Hepatocyte (in vitro differentiated cells): ENCODE results near the gene KDM4E. TPM values are rescaled to one million over a fixed set of nuclear protein-coding genes. Genes with fewer than 3 reads are reported as not detected.
A peak's percentile ranks its signal among the peaks of the same experiment; 100 is the strongest.
"Not testable (repeated sequence)": the region's sequence is repeated elsewhere in the genome, so short reads cannot be mapped to it uniquely, and the experiment has no call there.

ENCODE experiments used
- DNase-seq: peaks from one replicate; pipeline ENCODE4 v3.0.0-alpha.2; 2016; ENCODE audit warnings: low spot score
- H2AFZ ChIP-seq: fragments of 200-600 bp; sonication (generic); 2 replicates; pipeline ENCODE4 v1.6.0; 2016; ENCODE audit warnings: antibody characterized with exemption, mild to moderate bottlenecking
- H3K27ac ChIP-seq: fragments of 200-600 bp; sonication (generic); 2 replicates; pipeline ENCODE4 v1.5.1; 2016; ENCODE audit warnings: mild to moderate bottlenecking
- H3K27me3 ChIP-seq: fragments of 200-600 bp; sonication (generic); 2 replicates; pipeline ENCODE4 v1.6.1; 2016
- H3K36me3 ChIP-seq: fragments of 200-600 bp; sonication (generic); replicated peaks from 2 replicates; pipeline ENCODE4 v1.5.1; 2016; ENCODE audit warnings: low read depth; ENCODE audit not compliant: insufficient read depth
- H3K4me1 ChIP-seq: fragments of 200-600 bp; sonication (generic); 2 replicates; pipeline ENCODE4 v1.5.1; 2016; ENCODE audit warnings: mild to moderate bottlenecking, moderate library complexity; ENCODE audit not compliant: insufficient read depth
- H3K4me2 ChIP-seq: fragments of 200-600 bp; sonication (generic); 2 replicates; pipeline ENCODE4 v1.6.0; 2016
- H3K4me3 ChIP-seq: fragments of 200-600 bp; sonication (generic); 2 replicates; pipeline ENCODE4 v1.5.1; 2016; ENCODE audit warnings: mild to moderate bottlenecking
- H3K79me2 ChIP-seq: fragments of 200-600 bp; sonication (generic); 2 replicates; pipeline ENCODE4 v1.6.0; 2017; ENCODE audit warnings: mild to moderate bottlenecking
- H3K9me2 ChIP-seq: fragments of 200-600 bp; sonication (generic); replicated peaks from 2 replicates; pipeline ENCODE4 v1.6.0; 2017; ENCODE audit warnings: mild to moderate bottlenecking; ENCODE audit not compliant: insufficient read depth
- H3K9me3 ChIP-seq: fragments of 200-600 bp; sonication (generic); 2 replicates; pipeline ENCODE4 v1.5.1; 2016; ENCODE audit warnings: low read depth, mild to moderate bottlenecking
- H4K20me1 ChIP-seq: fragments of 200-600 bp; sonication (generic); 2 replicates; pipeline ENCODE4 v1.6.0; 2016; ENCODE audit warnings: mild to moderate bottlenecking; ENCODE audit not compliant: insufficient read depth, poor library complexity, severe bottlenecking
- EZH2 ChIP-seq: fragments of 200-600 bp; sonication (generic); IDR thresholded peaks from 2 replicates; pipeline ENCODE4 v1.6.1; 2016; ENCODE audit warnings: antibody characterized with exemption, mild to moderate bottlenecking, borderline replicate concordance
- EZH2phosphoT487 ChIP-seq: fragments of 200-600 bp; sonication (generic); IDR thresholded peaks from one replicate; pipeline ENCODE4 v1.6.1; 2018; ENCODE audit warnings: antibody characterized with exemption, mild to moderate bottlenecking, low read depth, moderate library complexity; ENCODE audit not compliant: unreplicated experiment, severe bottlenecking
- WGBS: methylation state at CpG from one replicate; pipeline ENCODE4 v1.1.6; 2016; ENCODE audit warnings: low lambda C conversion rate; ENCODE audit errors: missing lambda C conversion rate; 5-methylcytosine and 5-hydroxymethylcytosine counted together
- polyA plus RNA-seq: library from polyadenylated mRNA; unstranded; fragments of >200 nt; fragmentation: Nextera tagmentation; extraction: Ambion mirVana; gene quantifications from 2 replicates; pipeline ENCODE4 v1.2.1, GENCODE V29; 2016
- total RNA-seq: library from RNA; depleted of rRNA; stranded (reverse); fragments of >200 nt; gene quantifications from 2 replicates; pipeline ENCODE4 v1.2.3, GENCODE V29; 2014
- TF ChIP-seq, protein P1 (sequence below): fragments of 200-600 bp; sonication (generic); IDR thresholded peaks from 2 replicates; pipeline ENCODE4 v1.5.1; 2016; ENCODE audit warnings: antibody characterized with exemption, mild to moderate bottlenecking; ENCODE audit not compliant: poor library complexity

The KDM4E gene
- total and polyA plus RNA-seq, 2 experiments from 2014 or later: not detected

GRCh38 chr11:95042239-95042638 is 17.2 kb downstream of the KDM4E start:
- Histone ChIP-seq H3K36me3 (no peaks in the 10 kb centered on the region), H3K9me3 (no peaks in the 10 kb centered on the region), H3K27ac (no peak overlapping the region), H4K20me1 (no peaks in the 10 kb centered on the region), H3K79me2 (no peaks in the 10 kb centered on the region), H3K9me2 (no peaks in the 10 kb centered on the region), H2AFZ (no peak overlapping the region), H3K4me3 (no peak overlapping the region), H3K4me1 (peaks cover 4% of the 10 kb centered on the region), H3K27me3 (no peaks in the 10 kb centered on the region), H3K4me2 (no peak overlapping the region)
- no peak for DNase-seq
- no peak for TF ChIP-seq EZH2
- TF ChIP-seq EZH2phosphoT487: no peak
- TF ChIP-seq, protein P1, sequence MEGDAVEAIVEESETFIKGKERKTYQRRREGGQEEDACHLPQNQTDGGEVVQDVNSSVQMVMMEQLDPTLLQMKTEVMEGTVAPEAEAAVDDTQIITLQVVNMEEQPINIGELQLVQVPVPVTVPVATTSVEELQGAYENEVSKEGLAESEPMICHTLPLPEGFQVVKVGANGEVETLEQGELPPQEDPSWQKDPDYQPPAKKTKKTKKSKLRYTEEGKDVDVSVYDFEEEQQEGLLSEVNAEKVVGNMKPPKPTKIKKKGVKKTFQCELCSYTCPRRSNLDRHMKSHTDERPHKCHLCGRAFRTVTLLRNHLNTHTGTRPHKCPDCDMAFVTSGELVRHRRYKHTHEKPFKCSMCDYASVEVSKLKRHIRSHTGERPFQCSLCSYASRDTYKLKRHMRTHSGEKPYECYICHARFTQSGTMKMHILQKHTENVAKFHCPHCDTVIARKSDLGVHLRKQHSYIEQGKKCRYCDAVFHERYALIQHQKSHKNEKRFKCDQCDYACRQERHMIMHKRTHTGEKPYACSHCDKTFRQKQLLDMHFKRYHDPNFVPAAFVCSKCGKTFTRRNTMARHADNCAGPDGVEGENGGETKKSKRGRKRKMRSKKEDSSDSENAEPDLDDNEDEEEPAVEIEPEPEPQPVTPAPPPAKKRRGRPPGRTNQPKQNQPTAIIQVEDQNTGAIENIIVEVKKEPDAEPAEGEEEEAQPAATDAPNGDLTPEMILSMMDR: no peak
- WGBS: 95% methylated on average over 1 of the region's 1 CpG

GRCh38 chr11:95042906-95043305 is 17.8 kb downstream of the KDM4E start:
- no peak for TF ChIP-seq EZH2phosphoT487
- TF ChIP-seq, protein P1: no peak
- no peak for TF ChIP-seq EZH2

DNA sequence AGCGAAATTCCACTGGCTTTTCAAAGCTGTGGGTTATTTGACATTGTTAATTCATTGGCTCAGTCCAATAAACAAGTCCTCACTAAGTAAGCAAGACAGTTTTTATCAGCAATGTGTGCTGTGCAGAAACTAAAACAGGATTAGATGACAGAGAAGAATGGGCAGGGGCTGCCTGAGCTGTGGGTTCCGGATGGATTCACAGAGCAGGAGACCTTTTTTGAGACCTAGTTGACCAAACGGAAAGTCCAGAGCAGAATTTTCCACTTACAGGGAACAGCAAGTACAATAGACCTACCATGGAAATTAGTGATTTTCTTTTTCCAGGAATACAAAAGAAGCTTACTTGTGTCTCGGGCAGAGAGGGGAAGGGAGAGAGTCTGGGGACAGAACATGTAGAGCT is 19.0 kb downstream of the KDM4E start:
- H3K27ac ChIP-seq: no peak overlapping the region
- H3K4me2 ChIP-seq: peak overlapping the region; percentile 44
- H3K9me3 ChIP-seq: no peaks in the 10 kb centered on the region
- no peaks in the 10 kb centered on the region for H3K9me2 ChIP-seq
- DNase-seq: no peak
- H3K4me3 ChIP-seq: no peak overlapping the region
- WGBS: 29% methylated on average over 4 of the region's 4 CpGs
- no peak overlapping the region for H2AFZ ChIP-seq
- H4K20me1 ChIP-seq: no peaks in the 10 kb centered on the region
- H3K36me3 ChIP-seq: no peaks in the 10 kb centered on the region
- TF ChIP-seq EZH2phosphoT487 (no peak), EZH2 (no peak)
- TF ChIP-seq, protein P1: no peak
- H3K79me2 ChIP-seq: no peaks in the 10 kb centered on the region
- peaks cover 4% of the 10 kb centered on the region for H3K4me1 ChIP-seq
- no peaks in the 10 kb centered on the region for H3K27me3 ChIP-seq

More at GRCh38 chr11:95042906-95043305, 17.8 kb downstream of the KDM4E start:
- H2AFZ ChIP-seq: no peak overlapping the region
- no peaks in the 10 kb centered on the region for H3K79me2 ChIP-seq
- H3K27me3 ChIP-seq: no peaks in the 10 kb centered on the region
- no peaks in the 10 kb centered on the region for H4K20me1 ChIP-seq
- H3K36me3 ChIP-seq: no peaks in the 10 kb centered on the region
- peaks cover 4% of the 10 kb centered on the region for H3K4me1 ChIP-seq
- DNase-seq: no peak
- no peak overlapping the region for H3K4me2 ChIP-seq
- H3K9me2 ChIP-seq: no peaks in the 10 kb centered on the region
- 92% methylated on average over 3 of the region's 3 CpGs for WGBS
- no peak overlapping the region for H3K27ac ChIP-seq
- no peak overlapping the region for H3K4me3 ChIP-seq
- no peaks in the 10 kb centered on the region for H3K9me3 ChIP-seq

- no peaks in the 10 kb centered on the region for H4K20me1 ChIP-seq
- no peaks in the 10 kb centered on the region for H3K9me2 ChIP-seq
- H3K36me3 ChIP-seq: no peaks in the 10 kb centered on the region
- H3K4me3 ChIP-seq: no peak overlapping the region
- no peaks in the 10 kb centered on the region for H3K79me2 ChIP-seq
- no peaks in the 10 kb centered on the region for H3K27me3 ChIP-seq
- no peak overlapping the region for H3K27ac ChIP-seq
- TF ChIP-seq EZH2 (no peak), EZH2phosphoT487 (no peak)
- TF ChIP-seq, protein P1: no peak
- DNase-seq: no peak
- H3K9me3 ChIP-seq: no peaks in the 10 kb centered on the region
- H2AFZ ChIP-seq: no peak overlapping the region
- H3K4me2 ChIP-seq: no peak overlapping the region
- peaks cover 4% of the 10 kb centered on the region for H3K4me1 ChIP-seq
These were observed 20.8 kb downstream of the KDM4E start for GRCh38 chr11:95045812-95046211.

- WGBS: 83% methylated on average over 3 of the region's 3 CpGs
- not testable (repeated sequence) for H3K27ac ChIP-seq, H3K4me3 ChIP-seq, H4K20me1 ChIP-seq, H3K36me3 ChIP-seq, H3K4me2 ChIP-seq, H3K27me3 ChIP-seq, H3K9me3 ChIP-seq, DNase-seq, H2AFZ ChIP-seq, H3K79me2 ChIP-seq, H3K9me2 ChIP-seq, H3K4me1 ChIP-seq
These were observed 24.1 kb downstream of the KDM4E start, which contains the start of gene KDM4F for GRCh38 chr11:95049122-95049521. Gene KDM4F, plus strand, starts transcription at chr11:95049422.
